PC-9 (cell line): ENCODE results near the gene PHF11.

Experiments used
- CTCF ChIP-seq: fragments of 200-600 bp; sonication (generic); conservative IDR thresholded peaks from 2 replicates; pipeline ENCODE4 v1.6.1; 2017; ENCODE audit warnings: mixed run types, antibody characterized with exemption, mild to moderate bottlenecking, moderate library complexity
- EZH2 ChIP-seq: fragments of 200-600 bp; sonication (generic); IDR thresholded peaks from 2 replicates; pipeline ENCODE4 v1.8.0; 2017; ENCODE audit warnings: antibody characterized with exemption, low read depth

- TF ChIP-seq EZH2 (no peak), CTCF (no peak)
Measured at GRCh38 chr13:49476529-49476928, 19.2 kb upstream of the PHF11 start.
